HG02938 (cell line): ENCODE data around the gene BCL2.

Experiments
- ATAC-seq: cut with Tn5 transposase; IDR thresholded peaks from one replicate; pipeline ENCODE4 v1.9.1; 2021; ENCODE audit warnings: mild to moderate bottlenecking, moderate library complexity; ENCODE audit not compliant: unreplicated experiment

Gene BCL2

DNA sequence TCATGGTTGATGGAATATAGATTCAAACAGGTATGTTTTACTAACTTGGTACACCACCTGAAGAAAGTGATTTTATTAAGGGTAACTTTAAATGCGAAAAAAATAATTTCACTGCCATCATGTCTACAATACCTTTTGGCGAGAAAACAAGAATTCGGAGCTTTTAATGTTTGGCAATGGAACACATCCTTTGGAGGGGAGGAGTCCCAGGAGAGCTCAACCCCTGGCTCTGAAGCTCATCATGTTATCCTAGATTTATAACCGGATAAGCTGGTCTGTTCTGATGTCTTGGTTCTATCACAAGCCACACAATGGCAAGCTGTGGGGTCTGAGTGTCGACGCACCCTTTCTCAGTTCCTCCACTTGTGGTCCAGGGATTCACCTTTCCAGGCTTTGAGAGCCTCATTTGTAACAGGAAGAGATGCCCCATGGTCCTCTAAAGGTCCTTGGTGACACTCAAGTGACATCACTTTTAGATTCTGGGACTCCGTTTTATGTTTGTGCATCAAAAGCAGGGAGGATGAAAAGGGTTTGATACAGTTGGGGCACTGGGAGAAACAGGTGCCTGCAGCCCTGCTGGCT lies 172.7 kb downstream of the BCL2 start:
- ATAC-seq = no peak

DNA sequence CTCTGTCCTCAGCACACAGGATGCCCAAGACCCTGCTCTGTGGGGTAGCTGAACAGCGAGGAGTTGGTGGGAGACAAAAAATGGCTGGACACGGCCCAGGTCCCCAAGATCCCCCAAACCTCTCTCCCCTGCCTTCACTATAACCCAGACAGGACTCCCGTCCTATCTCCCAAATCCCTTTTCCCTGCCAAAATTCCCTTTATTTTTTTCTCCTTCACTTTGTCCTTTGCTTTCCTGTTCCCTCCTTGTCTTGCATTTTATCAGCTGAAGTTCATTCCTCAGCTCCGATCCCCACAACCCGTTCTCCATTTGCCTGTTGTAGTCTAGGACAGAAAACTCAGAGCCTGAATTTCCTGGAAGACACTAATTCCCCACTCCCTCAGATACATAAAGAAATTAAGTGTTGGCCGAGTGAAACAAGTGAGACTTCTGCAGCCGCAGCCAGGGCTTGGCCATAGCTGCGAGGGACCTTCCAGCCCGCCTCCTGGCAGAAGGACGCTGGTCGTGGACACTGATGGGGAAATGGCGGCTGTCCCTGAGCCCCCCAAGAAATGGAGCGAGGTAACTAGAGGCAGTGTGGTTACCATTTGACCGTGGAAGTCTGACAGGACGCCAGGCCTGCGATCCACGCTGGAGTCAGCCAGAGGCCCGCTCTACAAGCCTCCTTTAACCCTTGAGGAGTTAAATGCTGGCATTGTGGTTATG lies 173.6 kb downstream of the BCL2 start:
- no peak for ATAC-seq

DNA sequence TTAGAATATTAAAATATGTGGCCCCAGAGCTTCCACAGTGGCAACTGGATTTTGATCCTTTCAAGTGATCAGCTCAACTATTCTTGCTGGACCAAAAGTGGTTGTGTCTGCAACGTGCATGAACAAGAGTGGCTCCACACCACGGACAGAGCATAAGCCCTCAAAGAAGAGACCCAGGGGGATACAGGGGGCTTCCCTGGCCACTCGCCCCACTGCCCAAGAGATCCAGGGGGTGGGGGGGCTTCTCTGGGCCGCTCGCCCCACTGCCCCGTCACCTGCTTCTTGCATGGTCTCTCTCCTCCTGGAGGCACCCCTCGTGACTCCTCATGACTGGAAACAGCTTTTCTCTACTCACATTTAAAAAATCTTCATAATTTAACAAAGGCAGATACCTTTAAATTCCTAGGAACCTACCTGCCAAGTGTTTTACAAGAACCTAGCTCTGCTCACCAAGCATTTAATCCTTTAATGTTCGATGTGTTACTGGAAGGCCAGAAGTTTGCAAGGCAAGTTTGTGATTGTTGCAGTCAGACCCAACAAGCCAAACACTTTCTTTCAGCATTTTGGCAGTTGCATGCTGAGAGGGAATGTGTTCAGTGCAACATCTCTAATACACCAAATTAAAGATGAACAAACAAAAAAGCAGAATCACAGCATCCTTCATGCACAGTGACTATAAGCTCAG lies 174.3 kb downstream of the BCL2 start:
- ATAC-seq = no peak

DNA sequence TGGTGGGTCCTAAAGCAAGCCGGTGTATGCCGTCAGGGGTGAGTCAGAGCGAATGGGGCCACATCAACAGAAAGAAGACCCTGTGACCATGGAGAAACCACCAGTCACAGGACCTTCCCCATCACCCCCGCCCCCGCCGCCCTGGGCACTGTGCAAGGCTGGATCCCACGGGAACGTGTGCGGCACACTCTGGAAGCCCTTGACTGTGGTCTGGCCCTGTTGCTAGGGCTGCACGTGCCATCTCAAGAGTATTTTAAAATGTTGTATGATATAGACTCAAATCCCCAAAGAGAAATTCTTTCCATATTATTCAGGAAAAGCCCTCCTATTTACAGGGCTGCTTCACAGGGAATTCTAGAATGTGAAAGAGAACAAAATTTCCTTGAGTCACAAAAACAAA lies 174.8 kb downstream of the BCL2 start:
- ATAC-seq = no peak

DNA sequence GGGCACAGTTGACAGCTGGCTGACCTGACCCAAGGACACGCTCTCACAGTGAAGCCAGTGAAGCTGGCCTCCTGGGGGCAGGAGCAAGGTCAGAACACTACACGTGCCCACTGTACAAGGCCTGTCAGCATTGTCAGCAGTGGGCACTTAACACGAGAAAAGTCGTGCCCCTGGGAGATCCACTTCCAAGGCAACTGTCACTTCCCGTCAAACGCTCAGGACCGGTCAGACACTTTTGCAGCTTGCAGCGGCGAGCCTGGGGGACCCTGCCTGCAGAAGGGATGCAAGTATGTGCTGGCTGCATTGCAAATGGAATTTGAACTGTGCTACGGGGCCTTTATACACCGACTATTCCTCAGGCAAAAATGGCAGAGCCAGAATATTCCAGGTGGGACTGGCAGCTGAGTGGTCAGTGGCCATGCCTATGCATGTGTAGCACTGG lies 176.2 kb downstream of the BCL2 start:
- no peak for ATAC-seq

DNA sequence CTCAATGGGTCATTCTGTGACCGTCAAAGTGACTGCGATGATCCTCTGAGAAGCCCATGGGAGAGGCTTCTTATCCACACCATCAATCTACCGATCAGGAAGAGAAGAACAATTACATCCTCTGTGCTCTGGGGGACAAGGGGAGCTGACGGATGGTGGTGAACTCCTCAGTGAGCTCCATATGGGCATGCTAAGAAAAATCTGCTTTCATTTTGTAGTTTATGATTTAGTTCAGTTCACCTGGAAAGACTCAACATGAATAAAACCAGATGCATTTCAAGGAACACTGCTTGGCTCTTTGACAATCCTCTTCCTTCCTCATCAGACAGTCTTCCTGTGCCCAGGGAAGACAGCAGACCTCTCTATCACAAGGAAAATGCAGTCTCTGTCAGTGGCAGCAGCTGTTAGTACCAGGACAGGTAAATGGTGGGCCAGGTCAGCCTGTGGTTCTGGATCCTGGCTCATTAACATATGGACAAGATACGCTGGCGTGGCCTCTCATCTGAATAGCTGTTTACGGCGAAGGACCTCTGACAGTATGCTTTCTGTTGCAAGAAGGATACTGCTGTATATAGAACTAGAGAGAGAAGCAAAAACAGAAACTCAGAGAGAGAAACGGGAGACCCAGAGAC lies 176.9 kb downstream of the BCL2 start:
- ATAC-seq = no peak

DNA sequence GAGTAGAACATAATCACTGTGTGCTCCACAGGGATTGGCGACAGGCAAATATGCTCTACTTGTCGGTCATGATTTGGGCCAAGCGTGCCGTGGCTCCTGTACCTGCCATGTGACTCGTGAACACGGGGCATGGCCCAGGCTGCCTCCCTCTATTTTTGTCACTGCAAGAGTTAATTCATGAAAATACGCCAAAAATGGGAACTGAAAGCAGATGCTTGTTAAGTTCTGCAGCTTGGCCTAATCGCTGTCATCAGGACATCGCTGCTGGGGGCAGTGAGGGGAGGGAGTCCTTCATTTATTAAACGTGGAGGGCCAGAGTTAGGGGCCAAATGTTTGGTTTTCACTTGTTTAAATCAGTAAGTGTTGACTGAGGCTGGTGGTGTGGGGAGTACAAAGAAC lies 177.8 kb downstream of the BCL2 start:
- ATAC-seq = peak; percentile 50

DNA sequence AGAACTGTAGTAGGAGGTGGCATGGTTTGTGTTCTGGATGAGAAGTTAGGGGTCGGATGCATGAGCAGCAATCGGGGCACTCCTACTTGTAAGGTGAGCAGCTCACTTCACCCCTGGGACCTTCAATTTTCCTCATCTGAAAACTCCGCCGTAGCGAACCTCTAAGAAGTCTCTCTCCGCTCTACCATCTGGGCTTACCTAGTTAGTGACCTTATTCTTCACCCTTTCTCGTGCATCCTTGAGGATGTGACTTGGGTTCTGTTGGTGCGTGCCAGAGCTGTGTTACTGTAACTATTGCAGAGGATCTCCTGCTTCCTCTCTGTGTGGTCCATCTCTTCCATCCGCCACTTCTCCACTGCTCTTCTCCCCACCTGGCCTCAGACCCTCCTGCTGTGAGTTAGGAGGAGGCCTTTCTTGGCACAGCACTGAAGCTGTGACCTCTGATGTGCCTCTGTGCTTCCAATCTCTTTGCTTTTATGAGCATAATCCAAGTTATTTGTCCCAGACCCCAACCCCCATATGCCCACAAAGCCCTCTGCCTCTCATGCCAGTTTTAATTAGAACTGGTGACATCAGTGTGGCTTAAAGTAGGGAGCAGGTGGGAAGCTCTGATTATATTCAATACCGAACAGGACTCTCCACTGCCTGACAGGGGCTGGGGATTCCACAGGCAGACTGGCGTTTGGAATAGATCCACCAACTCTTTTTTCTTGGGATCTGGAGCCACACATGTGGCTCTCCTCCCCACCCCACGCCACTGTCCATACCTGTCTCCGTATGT lies 178.4 kb downstream of the BCL2 start:
- no peak for ATAC-seq

DNA sequence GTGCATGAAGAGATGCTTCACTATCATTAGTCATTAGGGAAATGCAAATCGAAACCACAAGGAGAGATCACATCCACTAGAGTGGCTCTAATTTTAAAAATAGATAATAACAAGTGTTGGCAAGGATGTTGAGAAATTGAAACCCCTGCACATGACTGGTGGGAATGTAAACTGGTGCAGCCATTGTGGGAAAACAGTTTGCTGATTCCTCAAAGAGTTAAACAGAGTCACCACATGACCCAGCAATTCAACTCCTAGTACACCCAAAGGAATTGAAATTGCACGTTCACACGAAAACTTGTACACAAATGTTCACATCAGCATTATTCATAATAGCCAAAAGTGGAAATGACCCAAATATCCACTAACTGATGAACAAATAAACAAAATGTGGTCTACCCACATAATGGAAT lies 179.5 kb downstream of the BCL2 start:
- no peak for ATAC-seq

DNA sequence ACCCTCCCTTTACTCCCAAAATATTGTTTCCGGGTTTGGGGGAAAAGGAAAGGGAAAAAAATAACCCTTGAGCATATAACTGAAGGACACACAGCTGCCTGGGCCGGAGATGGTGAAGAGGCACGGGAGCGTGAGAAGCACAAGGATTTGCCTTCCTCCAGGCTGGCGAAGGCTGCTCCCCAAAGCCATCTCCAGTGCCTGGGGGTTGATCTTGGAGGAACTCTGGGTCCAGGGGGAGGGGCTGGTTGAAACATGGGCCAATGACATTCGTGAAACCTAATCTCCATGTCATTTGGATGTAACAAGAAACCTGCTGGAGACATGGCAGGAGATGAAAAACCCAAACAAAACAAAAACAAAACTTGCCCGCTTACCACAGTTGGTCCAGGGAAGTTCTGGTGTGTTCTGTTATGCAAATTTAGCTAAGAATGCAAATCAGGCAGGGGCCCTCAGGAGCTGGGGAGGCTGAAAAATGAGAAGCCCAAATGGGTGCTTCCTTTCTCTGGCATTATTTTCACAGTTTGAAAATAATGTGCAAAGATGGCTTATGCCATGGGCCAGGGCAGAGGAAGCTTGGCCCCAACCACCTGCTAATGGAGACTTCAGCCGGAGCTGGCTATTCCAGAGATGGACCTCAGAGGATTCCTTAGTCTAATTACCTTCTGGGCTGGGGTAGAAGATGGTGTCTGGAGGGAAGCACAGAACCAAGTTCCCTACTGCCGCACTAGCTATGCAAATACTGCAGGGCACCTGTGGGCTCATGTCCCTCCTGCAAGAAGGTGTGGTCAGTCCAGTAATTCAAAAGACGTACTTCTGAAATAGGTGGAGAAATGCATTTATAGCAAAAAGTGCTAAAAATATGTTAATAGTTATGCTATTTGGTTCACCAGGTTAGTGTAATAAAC lies 180.9 kb downstream of the BCL2 start:
- peak; percentile 59 for ATAC-seq

DNA sequence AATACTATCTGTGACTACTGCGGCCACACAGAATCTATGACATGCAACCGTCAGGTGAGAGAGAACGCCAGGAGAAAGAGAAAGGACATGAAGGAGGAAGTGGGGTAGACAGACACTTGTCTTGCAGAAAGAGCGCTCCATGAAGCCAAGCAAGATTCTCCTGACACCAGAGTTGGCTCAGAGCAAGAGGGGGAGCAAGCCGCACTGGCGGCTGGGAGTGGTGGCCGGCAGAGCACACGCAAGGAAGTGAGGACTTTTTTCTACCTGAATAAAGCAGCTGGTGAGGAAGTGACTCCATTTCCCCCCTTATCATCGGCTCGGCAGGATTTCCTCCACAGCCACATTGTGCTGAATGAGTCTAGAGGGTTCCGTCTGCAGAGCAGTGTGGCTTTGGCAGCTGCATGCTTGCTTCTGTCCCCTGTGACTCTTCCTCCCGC lies 181.6 kb downstream of the BCL2 start:
- peak; percentile 30 for ATAC-seq

DNA sequence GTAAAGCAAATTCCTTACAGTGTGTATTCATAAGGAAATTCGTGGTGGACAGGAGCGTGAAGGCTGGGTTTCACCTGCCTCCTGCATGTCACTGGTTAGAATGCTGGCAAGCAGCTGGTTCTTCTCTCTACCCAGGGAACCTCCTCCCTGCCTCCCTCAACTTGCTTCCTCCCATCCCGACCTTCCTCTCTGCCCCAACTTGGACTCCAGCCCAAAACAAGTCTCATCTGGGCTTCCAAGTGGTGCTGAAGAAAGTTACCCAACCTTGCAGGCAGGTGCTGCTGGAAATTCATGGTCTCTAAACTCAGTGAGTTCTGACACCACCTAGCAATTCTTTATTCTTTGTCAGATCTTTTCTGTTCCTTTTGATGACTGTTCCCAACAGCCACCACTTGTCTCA lies 184.5 kb downstream of the BCL2 start:
- no peak for ATAC-seq

DNA sequence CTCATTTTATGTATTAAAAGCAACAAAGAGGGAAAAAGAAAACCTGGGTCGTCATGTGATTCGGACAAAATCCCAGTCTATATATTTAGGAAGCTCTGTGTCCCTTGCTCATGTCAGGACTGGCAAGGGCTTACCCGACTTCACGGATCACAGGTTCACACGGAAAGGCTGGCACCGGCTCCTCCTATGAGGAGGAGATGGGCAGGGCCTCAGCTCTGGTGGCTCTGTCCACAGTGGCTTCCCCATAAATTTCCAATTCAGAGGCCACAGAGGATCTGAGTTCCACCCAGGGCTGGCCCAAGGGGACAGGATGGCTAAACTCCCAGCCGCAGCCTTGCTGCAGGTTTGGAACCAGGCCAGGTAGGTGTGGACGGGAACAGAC lies 186.8 kb downstream of the BCL2 start:
- no peak for ATAC-seq

DNA sequence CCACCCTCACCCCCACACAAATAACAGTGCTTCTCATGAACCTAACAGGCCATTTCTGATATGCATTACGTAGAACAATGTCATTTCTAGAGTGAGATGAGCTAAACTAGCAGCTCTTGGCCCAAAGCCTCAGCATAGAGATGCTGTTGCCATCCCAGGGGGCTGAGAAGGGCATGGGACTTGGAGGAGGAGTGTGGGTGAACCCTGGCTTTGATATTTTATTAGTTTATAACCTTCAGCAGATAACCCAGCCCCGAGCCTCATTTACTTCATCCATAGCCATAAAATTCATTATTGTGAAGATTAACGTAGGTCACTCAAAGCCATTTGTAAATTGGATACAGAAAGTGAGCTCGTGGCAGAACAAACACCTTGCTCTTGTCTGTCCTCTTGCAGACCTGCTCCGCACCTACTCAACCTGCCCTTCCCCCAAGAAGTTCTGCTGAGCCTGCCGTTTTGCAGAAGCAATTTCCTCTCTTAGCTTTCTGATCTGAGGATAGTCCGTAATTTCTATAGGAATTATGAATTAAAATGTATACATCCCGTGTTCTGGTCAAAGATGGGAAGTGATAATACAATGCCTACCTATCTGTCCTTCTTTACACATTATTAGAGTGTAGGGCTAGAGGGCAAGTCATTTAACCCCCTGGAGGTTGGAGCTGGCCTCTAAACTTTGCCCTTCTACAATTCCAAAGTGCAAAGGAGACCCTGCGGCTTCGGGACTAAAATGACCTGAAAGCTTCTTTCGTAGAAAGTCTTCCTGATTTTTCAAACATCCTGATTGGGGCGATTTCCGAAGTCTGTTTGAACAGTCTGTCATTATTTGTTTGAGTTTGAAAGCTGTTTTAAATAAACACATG lies 187.4 kb downstream of the BCL2 start:
- no peak for ATAC-seq

DNA sequence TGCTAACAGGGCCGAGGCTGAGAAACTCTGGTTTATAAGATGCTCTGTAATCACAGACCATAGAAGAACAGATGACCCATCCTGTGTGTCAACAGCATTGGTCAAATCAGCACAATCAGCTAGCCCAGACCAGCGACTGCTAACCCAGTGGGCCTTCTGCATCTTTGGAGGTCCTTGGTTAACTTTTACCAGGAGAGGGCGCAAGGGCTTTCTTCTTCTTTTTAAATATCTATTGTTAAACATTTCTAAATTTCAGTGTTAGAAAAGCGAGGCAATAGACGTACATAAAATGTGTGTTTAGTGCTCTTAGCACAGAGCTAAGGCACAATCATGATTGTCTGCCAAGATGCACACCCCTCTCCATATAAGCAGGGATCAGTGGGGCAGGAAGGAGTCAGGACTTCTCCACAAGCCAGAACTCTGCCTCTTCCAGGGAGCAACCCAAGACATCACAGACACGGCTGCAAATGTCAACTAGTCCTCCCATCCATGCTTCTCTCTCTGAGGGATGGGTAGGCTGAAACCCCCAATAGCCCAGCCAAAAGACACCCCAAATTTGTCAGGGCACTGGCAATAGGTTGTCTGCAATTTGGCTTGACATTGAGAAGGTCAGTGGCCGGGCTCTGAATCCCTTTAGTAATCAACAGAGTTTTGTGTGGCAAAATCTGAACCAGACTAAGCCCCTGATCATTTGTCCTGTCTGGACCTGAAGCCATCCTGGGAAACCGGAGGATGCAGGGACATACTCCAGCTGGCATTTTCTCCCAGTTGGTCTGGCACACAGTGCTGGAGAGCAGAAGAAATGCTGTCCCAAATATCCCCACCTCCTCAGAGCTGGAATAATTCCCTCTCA lies 188.2 kb downstream of the BCL2 start:
- peak; percentile 53 for ATAC-seq

DNA sequence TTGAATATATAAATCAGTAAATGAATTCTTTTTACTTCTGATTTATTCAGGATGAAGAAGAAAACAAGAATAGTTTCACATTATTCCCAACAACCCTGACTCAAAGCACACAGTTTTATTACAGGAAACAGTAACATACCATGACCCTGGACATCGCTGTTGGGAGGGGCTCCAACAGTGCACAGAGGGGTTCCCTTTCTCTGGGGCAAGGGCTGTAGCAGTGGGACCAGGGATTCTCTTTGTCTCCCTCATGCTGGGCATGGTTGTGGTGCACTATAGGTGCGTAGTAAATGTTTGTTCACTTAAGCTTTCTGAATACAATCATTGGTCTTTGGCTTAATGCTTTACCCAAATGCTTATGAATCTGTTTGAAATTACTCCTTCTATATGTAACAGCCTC lies 189.4 kb downstream of the BCL2 start:
- no peak for ATAC-seq

DNA sequence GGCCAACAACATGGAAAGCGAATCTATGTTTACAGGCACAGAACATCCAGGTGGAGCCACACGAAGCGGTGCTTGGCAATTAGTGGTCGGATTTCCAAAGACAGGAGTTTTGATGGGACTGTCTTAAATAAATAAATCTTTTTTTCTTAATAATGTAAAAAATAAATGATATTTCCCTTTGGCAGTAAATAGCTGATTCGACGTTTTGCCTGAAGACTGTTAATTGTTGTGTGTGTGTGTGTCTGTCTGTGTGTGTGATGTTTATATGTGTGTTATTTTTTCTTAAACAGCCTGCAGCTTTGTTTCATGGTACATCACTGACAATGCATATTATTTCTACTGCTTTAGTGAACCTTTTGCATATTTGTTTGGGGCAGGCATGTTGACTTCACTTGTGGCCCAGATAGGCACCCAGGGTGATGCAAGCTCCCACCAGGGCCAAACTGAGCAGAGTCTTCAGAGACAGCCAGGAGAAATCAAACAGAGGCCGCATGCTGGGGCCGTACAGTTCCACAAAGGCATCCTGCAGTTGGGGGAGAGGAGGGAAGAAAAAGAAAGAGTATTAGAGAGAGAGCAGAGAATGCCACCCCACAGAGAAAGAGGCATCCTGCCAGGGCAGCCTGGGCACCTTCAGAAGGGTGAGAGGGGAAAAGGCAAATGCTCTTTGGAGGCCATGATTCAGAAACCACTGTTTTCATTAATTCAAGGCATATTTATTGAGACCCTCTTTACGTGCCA lies 191.2 kb downstream of the BCL2 start:
- no peak for ATAC-seq
